Astrocyte of the spinal cord (primary cell): Measurements from ENCODE around the gene CT45A9.
"Not testable (repeated sequence)": the region's sequence is repeated elsewhere in the genome, so short reads cannot be mapped to it uniquely, and the experiment has no call there.

Source experiments
- DNase-seq: peaks from one replicate; pipeline ENCODE4 v3.0.0; 2011; ENCODE audit warnings: low read depth, low spot score
- H3K4me3 ChIP-seq: 2 replicates; pipeline ENCODE4 v1.5.1; 2011; ENCODE audit warnings: low read depth, mild to moderate bottlenecking, low read length, moderate library complexity
- CTCF ChIP-seq: IDR thresholded peaks from 2 replicates; pipeline ENCODE4 v1.5.1; 2012; ENCODE audit warnings: low read depth, mild to moderate bottlenecking, low read length, inconsistent platforms
- in situ Hi-C: cut with HindIII; loops from 2 replicates; pipeline ENCODE4 v1.10.0; 2017; ENCODE audit warnings: low sequenced_read_pairs

Gene CT45A9, protein sequence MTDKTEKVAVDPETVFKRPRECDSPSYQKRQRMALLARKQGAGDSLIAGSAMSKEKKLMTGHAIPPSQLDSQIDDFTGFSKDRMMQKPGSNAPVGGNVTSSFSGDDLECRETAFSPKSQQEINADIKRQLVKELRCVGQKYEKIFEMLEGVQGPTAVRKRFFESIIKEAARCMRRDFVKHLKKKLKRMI

GRCh38 chrX:135871712-135872111 is at the start of gene CT45A9:
Gene CT45A9 (minus strand): TSS chrX:135871812. CDS start chrX:135868061, 3,751 bp downstream.
- DNase-seq, H3K4me3 ChIP-seq, in situ Hi-C loops: not testable (repeated sequence)

- in situ Hi-C loops, H3K4me3 ChIP-seq: not testable (repeated sequence)
These were observed 48.9 kb upstream of the CT45A9 start for GRCh38 chrX:135920516-135920915.

GRCh38 chrX:135914404-135914803 is 42.8 kb upstream of the CT45A9 start:
- in situ Hi-C loops: no loop called here
- no peak for TF ChIP-seq CTCF
- DNase-seq: no peak
- H3K4me3 ChIP-seq: no peak overlapping the region

More at GRCh38 chrX:135920516-135920915, 48.9 kb upstream of the CT45A9 start:
- DNase-seq: not testable (repeated sequence)

DNA sequence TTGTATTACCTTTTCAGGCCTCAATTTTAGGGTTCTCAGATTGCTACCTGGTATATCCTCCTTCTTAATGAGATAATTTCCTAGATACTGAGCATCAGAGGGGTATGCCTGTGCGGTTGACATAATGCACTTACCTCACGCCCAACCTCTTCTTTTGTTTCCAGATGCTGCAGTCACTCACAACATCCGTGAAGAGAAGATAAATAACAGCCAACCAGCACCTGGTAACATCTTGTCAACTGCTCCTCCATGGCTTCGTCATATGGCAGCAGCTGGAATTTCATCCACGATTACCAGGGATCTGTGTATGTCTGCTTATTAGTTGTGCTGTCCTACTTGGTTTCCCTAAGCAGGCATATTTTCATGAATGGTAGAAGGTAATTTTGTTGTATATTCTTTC is 38.6 kb upstream of the CT45A9 start:
- in situ Hi-C loops: no loop called here
- no peak for TF ChIP-seq CTCF
- H3K4me3 ChIP-seq: no peak overlapping the region
- no peak for DNase-seq

DNA sequence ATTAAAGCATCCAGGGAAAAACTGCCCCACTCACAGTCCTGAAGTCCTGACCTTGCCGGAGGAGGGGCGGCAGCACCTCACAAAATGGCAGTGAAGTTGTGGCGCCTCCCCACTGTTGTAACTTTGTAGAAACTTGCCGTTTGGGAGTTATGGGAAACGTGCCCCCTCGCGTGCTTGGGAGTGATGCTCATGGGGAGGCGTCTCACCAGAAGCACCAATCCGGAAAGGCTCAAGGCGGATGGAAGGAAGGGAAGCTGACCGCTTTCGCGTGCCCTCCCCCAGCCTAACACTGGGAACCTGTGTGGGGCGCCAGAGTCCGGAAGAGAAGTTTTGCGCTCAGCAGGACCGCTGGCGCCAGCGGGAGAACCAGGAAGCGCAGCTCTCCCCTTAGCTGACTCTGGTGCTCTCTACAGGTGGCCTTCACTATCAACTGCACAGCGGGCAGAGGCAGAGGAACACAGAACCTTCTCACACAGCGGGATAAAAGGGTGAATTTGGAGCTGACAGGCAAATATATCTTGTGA is 21.7 kb upstream of the CT45A9 start, which contains the start of the genes CT45A10 and SAGE1:
TSS of gene CT45A10 (minus strand) at position 151 of the 524 bp plus-strand sequence. CDS start 8,100 bp downstream, outside the sequence.
TSS of gene SAGE1 (plus strand) at position 423 of the 524 bp plus-strand sequence. CDS start 2,527 bp downstream, outside the sequence.
- H3K4me3 ChIP-seq: no peak within 1 kb of the TSS
- in situ Hi-C loops: no loop called here
- no peak for DNase-seq
- no peak for TF ChIP-seq CTCF

- in situ Hi-C loops: no loop called here
- TF ChIP-seq CTCF: no peak
- H3K4me3 ChIP-seq: no peak overlapping the region
- no peak for DNase-seq
These were observed 21.2 kb upstream of the CT45A9 start for GRCh38 chrX:135892781-135893180.

DNA sequence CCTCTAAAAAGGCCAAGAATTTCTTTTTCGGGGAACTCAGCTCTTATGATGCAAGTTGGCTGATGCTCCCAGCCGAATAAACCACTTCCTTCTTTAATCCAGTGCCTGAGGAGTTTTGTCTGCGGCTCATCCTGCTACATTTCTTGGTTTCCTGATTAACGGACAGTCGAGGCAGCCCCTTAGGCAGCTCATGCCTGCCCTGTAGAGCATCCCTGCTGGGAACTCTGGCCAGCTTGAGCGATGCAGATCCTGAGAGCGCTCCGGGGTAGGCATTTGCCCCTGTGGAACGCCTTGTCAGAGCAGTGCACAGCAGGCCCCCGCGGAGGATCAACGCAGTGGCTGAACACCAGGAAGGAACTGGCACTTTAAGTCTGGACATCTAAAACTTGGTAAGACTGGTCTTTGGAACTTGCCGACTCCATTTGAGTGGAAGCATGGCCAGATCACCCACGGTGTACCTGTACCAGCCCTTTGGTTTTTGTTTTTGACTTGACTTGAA is 18.5 kb upstream of the CT45A9 start:
- H3K4me3 ChIP-seq: no peak overlapping the region
- no peak for TF ChIP-seq CTCF
- in situ Hi-C loops: no loop called here
- DNase-seq: no peak

GRCh38 chrX:135888976-135889375 is 17.4 kb upstream of the CT45A9 start:
- H3K4me3 ChIP-seq, in situ Hi-C loops, DNase-seq: not testable (repeated sequence)

DNA sequence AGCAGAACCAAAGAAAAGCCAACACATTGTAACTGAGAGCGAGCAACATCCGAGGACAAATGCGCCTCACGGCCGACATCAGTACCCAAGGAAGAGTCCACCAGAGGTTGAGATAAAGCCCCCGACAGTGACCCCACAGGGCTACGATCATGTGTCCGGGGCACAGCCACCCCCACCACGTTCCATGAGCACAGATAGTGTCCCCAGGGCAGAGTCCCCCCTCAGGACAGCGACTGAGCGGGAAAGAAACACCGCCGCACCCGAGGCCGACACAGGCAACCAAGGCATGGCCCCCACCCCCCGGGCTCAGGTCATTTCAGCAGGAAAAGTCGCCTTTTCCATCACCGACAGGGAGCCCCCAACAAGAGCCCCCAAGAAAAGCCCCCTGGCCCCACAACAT is 16.6 kb upstream of the CT45A9 start:
- DNase-seq, H3K4me3 ChIP-seq, in situ Hi-C loops: not testable (repeated sequence)

DNA sequence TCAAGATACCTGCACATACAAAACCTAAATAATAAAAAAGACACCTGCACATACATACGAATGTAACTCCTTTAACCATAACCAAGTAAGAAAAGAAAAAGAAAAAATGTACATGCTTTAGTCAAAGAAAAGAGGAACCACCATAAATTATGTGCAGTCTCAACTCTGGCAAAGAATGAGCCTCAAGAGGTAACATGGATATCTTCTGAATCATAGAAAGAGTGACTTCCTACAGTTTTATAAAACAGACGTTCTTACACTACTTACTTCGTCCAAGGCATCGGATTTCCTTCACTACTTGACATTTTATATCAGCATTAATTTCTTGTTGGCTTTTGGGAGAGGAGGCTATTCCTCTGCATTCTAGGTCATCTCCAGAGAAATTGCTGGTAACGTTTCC is 11.1 kb upstream of the CT45A9 start:
- H3K4me3 ChIP-seq, DNase-seq, in situ Hi-C loops: not testable (repeated sequence)

DNA sequence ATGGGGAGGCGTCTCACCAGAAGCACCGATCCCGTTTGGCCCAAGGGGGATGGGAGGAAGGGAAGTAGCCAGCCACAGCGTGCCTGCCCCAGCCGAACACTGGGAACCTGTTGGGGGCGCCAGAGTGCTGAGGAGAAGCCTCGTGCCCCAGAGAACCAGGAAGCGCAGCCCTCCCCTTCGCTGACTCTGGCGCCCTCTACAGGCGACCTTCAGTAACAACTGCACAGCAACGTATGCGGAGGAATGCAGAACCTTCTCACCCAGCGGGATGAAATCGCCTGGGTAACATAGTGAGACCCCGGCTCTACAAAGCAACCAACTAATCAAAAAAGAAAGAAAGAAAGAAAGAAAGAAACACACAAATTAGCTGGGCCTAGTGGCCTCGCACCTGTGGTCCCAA is 17.2 kb downstream of the CT45A9 start, which contains the start of gene CT45A8:
TSS of gene CT45A8 (minus strand) at position 101 of the 400 bp plus-strand sequence. CDS start 3,755 bp downstream, outside the sequence.
- H3K4me3 ChIP-seq, DNase-seq, in situ Hi-C loops: not testable (repeated sequence)
